Measurements from ENCODE around the gene CNOT6.

- TF ChIP-seq POLR2AphosphoS5 (IDR thresholded peaks at IDR 0.05; ENCODE audit: low read depth, low read length) (no peak), REST (IDR thresholded peaks at IDR 0.05; ENCODE audit: insufficient read depth in 1 of 2, low read depth in 2 of 2, low read length in 2 of 2) (no peak), FOXP2 (optimal IDR thresholded peaks at IDR 0.05; ENCODE audit: borderline replicate concordance, extremely low read depth, extremely low read length, insufficient read depth) (no peak), SIN3A (IDR thresholded peaks at IDR 0.05; ENCODE audit: borderline replicate concordance, insufficient read depth, low read length) (no peak)
Observed at GRCh38 chr5:180595046-180595379, 100.8 kb downstream of the CNOT6 start.
